Prostate gland (tissue), 2 donors: Measurements from ENCODE around the gene QRFP. TPM values are rescaled to one million over a fixed set of nuclear protein-coding genes. Genes with fewer than 3 reads are reported as not detected.
A peak's percentile ranks its signal among the peaks of the same experiment; 100 is the strongest.

Source experiments
- DNase-seq: peaks from one replicate; pipeline ENCODE4 v3.0.0-alpha.2; 2019; ENCODE audit warnings: low spot score
- H3K27ac ChIP-seq, 2 donors: fragments of 200-600 bp; sonication (generic); 2 replicates each; pipeline ENCODE4 v1.5.1; 2017 to 2019
- H3K27me3 ChIP-seq: fragments of 200-600 bp; sonication (generic); replicated peaks from 2 replicates; pipeline ENCODE4 v1.5.1; 2019; ENCODE audit not compliant: insufficient read depth
- H3K36me3 ChIP-seq, 2 donors: fragments of 200-600 bp; sonication (generic); 1 replicate in 1 of 2; 2 replicates in 1 of 2; pipeline versions ENCODE4 v1.5.1 to v1.8.1; 2017 to 2019
- H3K4me1 ChIP-seq: fragments of 200-600 bp; sonication (generic); replicated peaks from 2 replicates; pipeline ENCODE4 v1.5.1; 2019
- H3K4me3 ChIP-seq, 2 donors: fragments of 200-600 bp; sonication (generic); 2 replicates each; pipeline ENCODE4 v1.5.1; 2017 to 2019
- H3K9me3 ChIP-seq: fragments of 200-600 bp; sonication (generic); 2 replicates; pipeline ENCODE4 v1.5.1; 2017
- POLR2A ChIP-seq: fragments of 450-650 bp; IDR thresholded peaks from one replicate; pipeline ENCODE4 v1.6.1; 2016; ENCODE audit warnings: antibody characterized with exemption, mild to moderate bottlenecking
- POLR2AphosphoS5 ChIP-seq: sonication (generic); formaldehyde crosslinking; IDR thresholded peaks from one replicate; pipeline ENCODE4 v1.6.1; 2017; ENCODE audit warnings: antibody characterized with exemption
- WGBS: methylation state at CpG from one replicate; pipeline ENCODE4 v1.1.5; 2018; 5-methylcytosine and 5-hydroxymethylcytosine counted together
- intact Hi-C: fragments of 100-400 bp; cut with DNase I; formaldehyde crosslinking; loops from one replicate; pipeline ENCODE4 v1.14.2; 2022
- total RNA-seq, 2 donors: library from RNA; depleted of rRNA; stranded (reverse); fragments of >200 nt; gene quantifications; one replicate each; pipeline ENCODE4 v1.1.0, GENCODE V29; 2016
- TF ChIP-seq, protein P1 (sequence below), 4 experiments: fragments of 200-600 bp in 2 of 4; fragments of 450-650 bp in 2 of 4; sonication (generic) in 2 of 4; IDR thresholded peaks; 1 replicate in 3 of 4; 2 replicates in 1 of 4; pipeline ENCODE4 v1.5.1; 2016 to 2019; ENCODE audit warnings: antibody characterized with exemption in 4 of 4, mild to moderate bottlenecking in 2 of 4, moderate library complexity in 2 of 4

The QRFP gene
- total RNA-seq, 2 donors from 2014 or later: 1.0 TPM; not detected in 1

GRCh38 chr9:130857864-130858738, 38.5 kb downstream of the QRFP start:
- 49% methylated on average over 22 of the region's 22 CpGs for WGBS
- H3K4me1 ChIP-seq: no peaks in the 10 kb centered on the region
- DNase-seq: no peak
- H3K27ac ChIP-seq: peak overlapping the region; percentile 7 to 43
- peaks cover 0 to 11% of the 10 kb centered on the region in 2 donors for H3K36me3 ChIP-seq
- intact Hi-C loops: no loop called here
- TF ChIP-seq, protein P1, sequence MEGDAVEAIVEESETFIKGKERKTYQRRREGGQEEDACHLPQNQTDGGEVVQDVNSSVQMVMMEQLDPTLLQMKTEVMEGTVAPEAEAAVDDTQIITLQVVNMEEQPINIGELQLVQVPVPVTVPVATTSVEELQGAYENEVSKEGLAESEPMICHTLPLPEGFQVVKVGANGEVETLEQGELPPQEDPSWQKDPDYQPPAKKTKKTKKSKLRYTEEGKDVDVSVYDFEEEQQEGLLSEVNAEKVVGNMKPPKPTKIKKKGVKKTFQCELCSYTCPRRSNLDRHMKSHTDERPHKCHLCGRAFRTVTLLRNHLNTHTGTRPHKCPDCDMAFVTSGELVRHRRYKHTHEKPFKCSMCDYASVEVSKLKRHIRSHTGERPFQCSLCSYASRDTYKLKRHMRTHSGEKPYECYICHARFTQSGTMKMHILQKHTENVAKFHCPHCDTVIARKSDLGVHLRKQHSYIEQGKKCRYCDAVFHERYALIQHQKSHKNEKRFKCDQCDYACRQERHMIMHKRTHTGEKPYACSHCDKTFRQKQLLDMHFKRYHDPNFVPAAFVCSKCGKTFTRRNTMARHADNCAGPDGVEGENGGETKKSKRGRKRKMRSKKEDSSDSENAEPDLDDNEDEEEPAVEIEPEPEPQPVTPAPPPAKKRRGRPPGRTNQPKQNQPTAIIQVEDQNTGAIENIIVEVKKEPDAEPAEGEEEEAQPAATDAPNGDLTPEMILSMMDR (IDR thresholded peaks at IDR 0.05): no peak
- TF ChIP-seq POLR2AphosphoS5 (no peak), POLR2A (no peak)
- no peak overlapping the region for H3K4me3 ChIP-seq
- H3K9me3 ChIP-seq: no peaks in the 10 kb centered on the region
- H3K27me3 ChIP-seq: no peaks in the 10 kb centered on the region

DNA sequence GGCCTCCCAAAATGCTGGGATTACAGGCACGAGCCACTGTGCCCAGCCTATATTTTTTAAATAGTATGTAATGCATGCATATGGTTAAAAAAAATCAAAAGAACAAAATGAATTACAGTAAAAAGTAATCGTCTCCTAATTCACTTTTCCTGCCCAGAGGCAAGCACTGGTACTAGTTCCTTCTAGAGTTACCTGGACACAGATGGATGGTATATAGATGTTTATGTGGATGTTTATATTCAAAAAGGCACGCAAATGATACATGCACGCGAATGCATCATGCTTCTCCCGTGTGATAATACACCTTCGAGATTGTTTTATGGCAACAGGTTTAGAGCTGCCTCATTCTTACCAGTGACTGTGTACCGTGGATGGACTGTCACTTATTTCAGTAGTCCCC, 40.1 kb downstream of the QRFP start:
- intact Hi-C loops: no loop called here
- no peak overlapping the region for H3K27ac ChIP-seq
- H3K4me1 ChIP-seq: no peaks in the 10 kb centered on the region
- H3K9me3 ChIP-seq: no peaks in the 10 kb centered on the region
- H3K36me3 ChIP-seq: peaks cover 0 to 11% of the 10 kb centered on the region in 2 donors
- no peaks in the 10 kb centered on the region for H3K27me3 ChIP-seq
- no peak for TF ChIP-seq POLR2A
- TF ChIP-seq, protein P1 (IDR thresholded peaks at IDR 0.05): no peak
- TF ChIP-seq POLR2AphosphoS5: no peak
- WGBS: 71% methylated on average over 8 of the region's 8 CpGs
- no peak overlapping the region for H3K4me3 ChIP-seq
- no peak for DNase-seq

GRCh38 chr9:130854835-130855234, 41.8 kb downstream of the QRFP start:
- Histone ChIP-seq H3K4me1 (no peaks in the 10 kb centered on the region), H3K36me3 (peaks cover 0 to 11% of the 10 kb centered on the region in 2 donors), H3K27me3 (no peaks in the 10 kb centered on the region), H3K27ac (no peak overlapping the region), H3K9me3 (no peaks in the 10 kb centered on the region), H3K4me3 (no peak overlapping the region)
- intact Hi-C loops: no loop called here
- TF ChIP-seq, protein P1 (IDR thresholded peaks at IDR 0.05): no peak
- TF ChIP-seq POLR2AphosphoS5: no peak
- 92% methylated on average over 9 of the region's 9 CpGs for WGBS
- DNase-seq: no peak

DNA sequence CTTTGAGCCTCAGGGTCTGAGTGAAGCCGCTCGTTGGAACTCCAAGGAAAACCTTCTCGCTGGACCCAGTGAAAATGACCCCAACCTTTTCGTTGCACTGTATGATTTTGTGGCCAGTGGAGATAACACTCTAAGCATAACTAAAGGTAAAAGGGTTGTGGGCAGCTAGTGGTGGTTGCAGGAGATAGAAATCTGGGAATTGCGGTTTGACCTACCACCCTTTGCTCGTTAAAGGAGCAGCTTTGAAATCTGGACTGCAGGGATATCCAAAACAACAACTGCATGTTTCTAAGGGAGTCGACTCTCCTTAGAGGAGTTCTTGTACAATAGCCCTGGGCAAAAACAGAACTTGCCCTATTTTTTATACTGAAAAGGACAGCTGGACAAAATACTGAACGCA, 42.5 kb downstream of the QRFP start:
- no peak overlapping the region for H3K4me3 ChIP-seq
- TF ChIP-seq POLR2A: no peak
- TF ChIP-seq POLR2AphosphoS5: no peak
- TF ChIP-seq, protein P1 (IDR thresholded peaks at IDR 0.05): no peak
- H3K9me3 ChIP-seq: no peaks in the 10 kb centered on the region
- H3K4me1 ChIP-seq: no peaks in the 10 kb centered on the region
- no peak for DNase-seq
- intact Hi-C loops: no loop called here
- H3K27me3 ChIP-seq: no peaks in the 10 kb centered on the region
- H3K27ac ChIP-seq: no peak overlapping the region
- WGBS: 60% methylated on average over 8 of the region's 8 CpGs
- peaks cover 0 to 11% of the 10 kb centered on the region in 2 donors for H3K36me3 ChIP-seq

- TF ChIP-seq POLR2AphosphoS5: no peak
- TF ChIP-seq, protein P1 (IDR thresholded peaks at IDR 0.05): no peak
- no peak for TF ChIP-seq POLR2A
- Histone ChIP-seq H3K9me3 (no peaks in the 10 kb centered on the region), H3K4me1 (no peaks in the 10 kb centered on the region), H3K4me3 (no peak overlapping the region), H3K27ac (no peak overlapping the region), H3K36me3 (peaks cover 0 to 11% of the 10 kb centered on the region in 2 donors), H3K27me3 (no peaks in the 10 kb centered on the region)
- WGBS: 72% methylated on average over 7 of the region's 7 CpGs
- intact Hi-C loops: no loop called here
- DNase-seq: no peak
Observed at GRCh38 chr9:130852801-130853200, 43.8 kb downstream of the QRFP start.
